GM19025 (cell line): ENCODE results near the gene RSPH1.

Source experiments
- ATAC-seq: cut with Tn5 transposase; IDR thresholded peaks from one replicate; pipeline ENCODE4 v1.9.1; 2021; ENCODE audit warnings: mild to moderate bottlenecking, low read depth, moderate library complexity; ENCODE audit not compliant: unreplicated experiment

RSPH1 gene

GRCh38 chr21:42496120-42496838 lies at the start of gene RSPH1:
TSS of gene RSPH1 (minus strand) at chr21:42496224. CDS start at chr21:42496186, 38 bp downstream.
- peak; percentile 99 for ATAC-seq

DNA sequence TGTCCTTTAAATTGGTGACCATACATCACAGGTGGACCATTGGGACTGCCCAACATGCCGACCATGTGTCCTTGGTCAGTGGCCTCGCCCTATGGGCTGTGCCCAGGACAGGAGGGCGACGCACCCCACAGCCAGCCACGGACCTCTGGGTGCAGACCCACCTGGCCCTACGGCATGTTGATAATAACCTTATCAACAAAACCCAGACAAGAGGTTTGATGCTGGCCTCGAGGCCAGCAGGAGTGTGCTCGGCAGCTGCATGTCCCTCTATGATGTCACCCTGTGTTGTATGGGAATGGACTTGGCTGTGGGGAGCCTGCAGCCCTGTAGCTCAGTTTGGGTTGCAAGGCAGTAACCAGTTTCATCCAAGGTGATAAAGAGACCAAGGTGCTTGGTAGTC lies 49.7 kb upstream of the RSPH1 start:
- no peak for ATAC-seq

DNA sequence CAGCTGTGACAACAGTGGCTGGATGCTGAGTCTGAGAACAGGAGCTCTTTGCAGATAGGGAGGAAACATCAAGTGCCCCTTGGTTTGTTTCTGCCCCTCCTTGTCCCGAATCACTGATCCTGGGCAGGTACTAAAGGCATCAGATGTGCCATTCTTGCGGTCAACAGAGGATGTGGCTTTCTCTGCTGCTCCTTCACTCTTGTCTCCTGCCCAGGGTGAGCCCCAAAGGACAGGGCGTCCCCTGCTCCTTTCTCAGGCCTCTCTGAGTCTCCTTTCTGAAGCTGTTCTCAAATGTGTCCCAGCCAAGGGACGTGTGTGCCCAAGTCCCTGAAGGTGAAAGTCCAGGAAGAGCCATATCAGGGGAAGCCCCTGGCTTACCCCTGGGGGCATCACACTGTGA lies 49.3 kb upstream of the RSPH1 start:
- ATAC-seq, result no peak

GRCh38 chr21:42544544-42544943 lies 48.5 kb upstream of the RSPH1 start:
- no peak for ATAC-seq

DNA sequence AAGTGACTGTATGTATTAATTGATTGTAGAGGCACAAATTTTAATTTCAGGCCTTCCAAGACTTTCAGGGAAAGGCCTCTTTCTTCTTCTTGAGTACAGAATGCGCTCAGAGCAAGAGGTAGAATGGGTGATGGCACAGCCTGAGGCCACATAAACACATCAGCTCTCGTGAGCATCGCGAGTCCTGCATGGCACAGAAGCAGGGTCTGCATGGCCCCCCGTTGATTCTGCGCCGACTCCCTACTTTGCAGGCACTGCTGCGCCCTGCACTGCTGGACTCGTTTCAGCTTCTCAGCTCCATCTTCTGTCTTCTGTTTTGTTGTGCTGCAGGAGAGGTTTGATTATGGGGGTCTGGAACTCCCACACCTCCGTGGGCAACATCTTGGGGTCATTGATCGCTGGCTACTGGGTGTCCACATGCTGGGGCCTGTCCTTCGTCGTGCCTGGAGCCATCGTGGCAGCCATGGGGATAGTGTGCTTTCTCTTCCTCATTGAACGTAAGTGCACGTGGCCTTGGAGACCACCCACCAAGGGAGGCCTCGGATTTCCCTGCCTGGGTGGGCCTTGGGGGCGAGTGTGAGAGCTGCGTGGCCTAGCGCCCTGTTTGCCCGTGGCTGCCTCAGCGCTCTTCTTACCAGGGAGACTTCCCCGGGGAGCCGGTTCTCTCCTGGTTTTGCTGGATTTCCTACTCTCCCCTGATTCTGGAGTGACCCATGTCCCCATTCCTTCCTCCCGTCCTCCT lies 47.3 kb upstream of the RSPH1 start:
- ATAC-seq, result no peak

DNA sequence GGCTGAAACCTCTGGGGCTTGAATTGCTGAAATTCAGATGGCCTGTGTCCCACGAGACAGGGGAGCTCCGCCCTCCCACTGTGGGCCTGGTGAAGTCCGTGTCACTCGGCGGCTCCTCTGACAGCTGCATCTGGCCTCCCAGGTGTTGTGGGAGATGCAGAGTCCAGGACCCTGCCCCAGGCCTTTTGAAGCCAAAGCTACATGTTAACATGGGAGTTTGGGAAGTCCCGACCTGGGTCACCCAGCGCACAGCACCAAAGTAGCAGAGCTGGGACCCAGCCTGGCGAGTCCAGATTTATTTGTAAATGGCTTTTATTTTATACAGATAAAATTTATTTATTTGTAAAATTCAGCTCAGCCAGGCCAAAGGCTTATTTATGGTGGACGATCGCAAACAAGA lies 46.6 kb upstream of the RSPH1 start:
- no peak for ATAC-seq

DNA sequence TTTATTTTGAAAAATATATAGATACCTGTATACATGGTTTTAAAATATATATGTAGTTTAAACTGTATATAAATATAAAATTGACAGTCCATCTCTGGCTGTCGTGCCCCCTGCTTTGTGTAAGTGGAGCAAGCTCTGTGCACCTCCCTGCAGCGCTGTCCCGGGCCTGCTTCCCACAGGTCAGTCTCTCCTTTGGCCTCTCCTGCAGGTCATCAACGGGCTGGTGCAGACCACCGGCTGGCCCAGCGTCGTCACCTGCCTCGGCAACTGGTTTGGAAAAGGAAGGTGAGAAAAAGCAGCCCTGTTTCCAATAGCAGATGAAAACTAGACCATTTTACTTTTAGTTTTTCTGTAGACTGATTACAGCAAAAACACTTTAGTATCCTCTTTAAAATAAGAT lies 46.2 kb upstream of the RSPH1 start:
- ATAC-seq, result no peak

DNA sequence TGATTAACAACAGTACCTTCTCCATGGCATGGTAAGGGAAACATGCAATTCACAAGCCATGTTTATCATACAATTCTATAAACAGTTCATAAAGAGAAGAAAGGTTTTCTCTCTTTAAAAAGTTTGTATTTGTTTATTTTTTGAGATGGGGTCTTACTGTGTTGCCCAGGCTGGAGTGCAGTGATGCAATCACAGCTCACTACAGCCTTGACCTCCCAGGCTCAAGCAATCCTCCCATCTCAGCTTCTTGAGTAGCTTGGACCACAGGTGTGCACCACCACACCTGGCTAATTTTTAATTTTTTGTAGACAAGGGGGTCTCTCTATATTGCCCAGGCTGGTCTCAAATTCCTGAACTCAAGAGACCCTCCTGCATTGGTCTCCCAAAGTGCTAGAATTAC lies 45.6 kb upstream of the RSPH1 start:
- no peak for ATAC-seq

DNA sequence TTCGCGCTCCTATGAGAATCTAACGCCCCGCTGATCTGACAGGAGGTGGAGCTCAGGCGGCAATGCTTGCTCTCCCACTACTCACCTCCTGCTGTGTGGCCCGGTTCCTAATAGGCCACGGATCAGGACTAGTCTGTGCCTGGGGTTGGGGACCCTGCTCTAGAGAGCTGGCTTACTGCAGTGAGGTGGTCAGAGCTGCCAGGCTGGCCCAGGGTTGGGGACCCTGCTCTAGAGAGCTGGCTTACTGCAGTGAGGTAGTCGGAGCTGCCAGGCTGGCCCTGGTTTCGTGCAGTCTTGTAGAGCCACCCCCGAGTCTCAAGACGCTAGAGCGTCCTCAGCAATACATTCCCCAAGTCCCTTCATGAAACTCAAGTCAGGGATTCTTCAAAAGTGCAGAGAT lies 45.1 kb upstream of the RSPH1 start:
- no peak for ATAC-seq

- no peak for ATAC-seq
These were observed 44.4 kb upstream of the RSPH1 start for GRCh38 chr21:42540396-42540795.

GRCh38 chr21:42539931-42540343 lies 43.9 kb upstream of the RSPH1 start:
- ATAC-seq, result no peak

DNA sequence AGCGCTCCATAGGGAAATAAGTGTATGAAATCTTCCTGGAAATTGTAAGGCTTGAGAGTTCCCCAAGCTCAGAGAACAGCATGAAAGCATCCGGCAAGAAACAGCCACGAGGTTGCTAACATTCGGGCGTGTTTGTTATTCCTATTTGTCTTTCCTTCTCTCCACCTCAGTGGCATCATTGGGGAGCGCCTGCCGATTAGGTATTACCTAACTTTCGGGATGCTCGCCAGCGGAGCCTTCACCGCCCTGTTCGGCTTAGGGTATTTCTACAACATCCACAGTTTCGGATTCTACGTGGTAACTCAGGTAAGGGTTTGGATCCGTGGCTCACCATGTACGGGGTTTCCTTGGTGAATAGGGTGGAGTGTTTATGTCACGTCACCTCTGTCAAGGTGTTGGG lies 43.3 kb upstream of the RSPH1 start:
- no peak for ATAC-seq

DNA sequence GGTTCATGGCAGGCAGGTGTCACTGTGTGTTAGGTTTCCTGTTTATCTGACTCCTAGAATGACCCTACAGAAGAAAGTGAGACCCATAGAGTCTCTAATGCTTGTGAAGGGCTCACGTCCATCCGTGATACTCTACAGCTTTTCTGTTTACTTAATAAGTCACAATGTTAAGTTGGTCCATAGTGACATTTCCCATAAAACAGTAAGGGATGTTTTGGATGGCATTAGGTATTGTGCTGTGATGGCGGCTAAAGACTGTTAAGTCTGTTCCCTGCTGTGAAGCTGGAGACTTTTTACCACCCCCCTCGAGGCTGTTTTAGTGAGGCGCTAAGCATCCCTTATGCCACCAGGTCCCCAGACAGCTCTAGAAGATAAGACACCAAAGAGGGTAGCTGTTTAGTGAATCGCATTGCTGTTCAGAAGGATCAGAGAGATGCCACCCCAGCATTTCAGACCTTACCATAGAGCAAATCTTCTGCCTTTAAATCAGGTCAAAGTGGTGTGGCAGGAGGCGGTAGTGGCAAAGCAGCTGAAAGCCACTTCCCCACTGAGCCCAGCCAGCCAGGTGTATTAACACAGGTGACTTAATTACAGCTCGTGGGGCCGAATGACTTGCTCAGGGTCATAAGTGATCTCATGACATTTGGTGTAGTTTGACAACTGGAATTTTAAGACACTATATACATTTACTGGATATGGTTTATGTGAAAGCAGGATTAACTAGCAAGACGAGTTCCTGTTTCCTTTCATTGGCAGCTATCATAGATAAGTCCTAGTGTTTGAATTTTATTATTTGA lies 42.7 kb upstream of the RSPH1 start:
- ATAC-seq, result no peak

DNA sequence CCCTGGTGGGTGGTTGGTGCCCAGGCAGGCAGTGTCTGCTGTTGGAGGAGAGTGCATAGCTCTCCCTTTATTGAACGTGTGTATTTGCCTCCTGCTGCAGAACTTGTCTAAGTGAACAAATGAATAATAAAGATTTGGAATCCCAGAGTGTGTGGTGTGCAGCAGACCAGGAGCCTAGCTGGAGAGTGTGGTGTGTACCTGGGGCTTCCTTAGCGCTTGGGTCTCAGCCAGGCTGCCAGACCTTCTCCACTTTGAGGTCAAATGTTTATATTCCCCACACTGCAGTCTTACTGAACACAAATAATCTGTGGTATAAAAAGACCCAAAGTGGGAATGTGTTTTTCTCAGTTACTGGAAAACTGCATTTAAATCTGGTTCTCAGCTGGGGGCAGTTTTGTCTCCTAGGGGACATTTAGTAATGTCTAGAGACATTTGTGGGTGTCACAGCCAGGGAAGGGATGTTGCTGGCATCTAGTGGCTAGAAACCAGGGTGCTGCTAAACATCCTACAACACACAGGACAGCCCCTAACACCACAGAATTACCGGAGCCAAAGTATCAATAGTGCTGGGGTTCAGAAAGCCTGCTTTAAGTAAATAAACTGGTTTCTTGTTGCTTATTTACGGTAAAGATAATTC lies 41.2 kb upstream of the RSPH1 start:
- ATAC-seq, result no peak

DNA sequence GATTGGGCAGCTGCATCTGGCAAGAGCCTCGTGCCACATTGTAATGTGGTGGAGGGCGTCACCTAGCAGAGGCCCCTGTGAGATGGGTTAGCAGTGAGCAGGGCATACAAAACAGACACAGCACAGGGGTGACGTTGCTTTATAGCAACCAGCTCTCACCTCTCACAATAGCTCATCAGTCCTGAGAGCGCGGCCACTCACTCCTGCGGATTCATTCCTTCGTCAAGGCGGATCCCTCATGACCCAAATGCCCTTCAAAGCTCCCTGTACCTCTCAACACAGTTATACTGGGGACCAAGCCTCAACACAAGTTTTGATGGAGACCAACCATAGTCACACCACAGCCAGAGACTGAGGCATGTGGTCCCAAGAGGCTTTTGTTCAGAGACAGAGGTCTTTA lies 40.6 kb upstream of the RSPH1 start:
- ATAC-seq, result no peak

DNA sequence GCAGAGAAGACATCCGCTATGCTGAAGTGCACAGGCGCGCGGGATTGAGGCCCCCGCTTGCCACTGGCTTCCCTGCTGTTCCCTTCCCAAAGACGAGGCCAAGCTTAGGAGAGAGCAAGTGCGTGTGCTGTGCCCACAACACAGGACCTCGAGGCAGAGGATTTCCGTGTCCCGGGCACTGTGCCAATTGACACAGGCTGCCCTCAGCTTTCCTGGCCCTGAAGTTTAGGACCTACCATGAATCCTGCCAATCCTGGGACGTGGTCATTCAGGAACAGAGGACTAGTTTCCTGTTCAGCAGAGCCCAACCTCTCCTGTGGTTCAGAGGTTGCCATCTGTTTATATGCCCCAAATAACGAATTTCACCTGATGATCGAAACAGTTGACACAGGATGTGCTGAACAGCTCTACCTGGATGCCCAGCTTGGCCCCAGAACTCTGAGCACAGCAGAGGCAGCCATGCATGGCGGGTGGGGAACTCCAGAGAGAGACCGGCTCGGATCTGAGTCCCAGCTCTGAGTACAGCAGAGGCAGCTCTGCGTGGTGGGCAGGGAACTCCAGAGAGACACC lies 39.7 kb upstream of the RSPH1 start:
- ATAC-seq, result no peak

DNA sequence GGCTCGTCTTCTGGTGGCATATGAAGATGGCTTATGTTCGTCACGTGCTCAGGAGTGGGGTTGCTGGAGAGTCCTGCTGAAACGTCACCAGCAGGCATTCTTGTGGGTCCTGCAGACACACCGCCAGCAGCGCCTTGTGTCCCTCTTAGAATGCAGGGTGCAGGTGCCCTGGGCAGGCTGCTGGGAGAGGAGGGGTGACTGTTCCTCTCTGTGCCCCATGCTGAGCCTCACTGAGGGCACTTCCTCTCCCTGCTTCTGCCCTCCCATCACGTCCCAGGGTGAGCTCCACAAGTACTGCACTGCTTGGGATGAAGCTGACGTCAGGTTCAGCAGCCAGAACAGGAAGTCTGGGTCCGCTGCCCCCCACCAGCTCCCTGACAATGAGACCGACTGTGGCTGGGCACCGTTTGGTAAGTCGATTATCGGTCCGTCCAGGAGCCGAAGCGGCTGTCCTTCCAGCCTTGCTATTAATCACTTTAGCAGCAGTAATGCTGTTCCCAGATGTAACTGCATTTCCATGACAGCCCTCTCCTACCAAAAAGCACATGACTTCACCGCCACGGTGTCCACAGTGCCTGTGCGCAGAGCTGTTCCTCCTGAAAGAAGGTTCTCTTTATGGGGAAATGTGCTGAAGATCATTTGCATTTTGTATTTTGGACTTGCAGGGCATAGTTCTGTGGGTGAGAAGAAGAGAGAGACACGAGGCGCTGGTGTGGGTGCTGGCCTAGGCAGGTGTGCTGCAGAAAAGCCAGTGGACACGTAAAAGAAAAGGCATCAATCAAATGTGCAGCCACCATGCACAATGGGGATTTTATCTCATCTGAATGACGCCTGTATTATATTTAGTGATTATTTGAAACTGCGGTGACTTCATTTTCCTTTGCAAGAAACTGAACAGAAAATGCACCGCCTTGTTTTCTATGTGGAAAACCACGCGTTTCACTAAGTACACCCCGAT lies 38.7 kb upstream of the RSPH1 start:
- ATAC-seq, result peak; percentile 54

GRCh38 chr21:42533963-42534355 lies 37.9 kb upstream of the RSPH1 start:
- ATAC-seq, result no peak

DNA sequence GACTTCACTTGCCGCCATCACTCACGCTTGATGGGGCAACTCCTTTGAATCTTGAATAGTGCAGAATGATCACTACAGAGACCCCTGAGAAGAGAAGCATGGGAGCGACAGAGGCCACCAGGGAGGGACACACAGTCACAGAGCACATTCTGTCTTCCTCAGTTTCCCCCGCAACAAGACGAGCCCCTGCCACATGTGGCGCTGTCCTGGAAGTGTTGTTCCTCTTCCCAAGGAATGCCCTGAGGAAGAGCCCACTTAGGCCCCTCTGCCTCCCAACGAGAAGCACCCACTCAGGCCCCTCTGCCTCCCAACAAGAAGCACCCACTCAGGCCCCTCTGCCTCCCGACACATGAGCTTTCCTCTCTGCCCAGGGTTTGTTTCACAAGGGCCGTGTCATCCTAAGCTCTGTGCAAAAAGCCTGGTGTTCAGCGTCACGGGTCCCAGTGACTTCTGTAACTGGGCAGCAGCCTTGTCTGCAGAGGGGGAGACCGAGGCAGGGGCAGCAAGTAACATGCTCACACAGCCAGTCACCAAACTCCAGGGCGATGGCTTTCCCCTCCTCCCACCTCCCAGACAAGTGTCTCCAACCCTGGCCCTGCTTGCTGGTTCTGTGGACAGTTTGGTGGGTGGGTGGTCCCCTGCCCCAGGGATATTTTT lies 37.4 kb upstream of the RSPH1 start:
- ATAC-seq, result no peak
